Effector CD8-positive, alpha-beta T cell (primary cell): ENCODE measurements around the gene SIRT4.
"Not testable (repeated sequence)": the region's sequence is repeated elsewhere in the genome, so short reads cannot be mapped to it uniquely, and the experiment has no call there.

ENCODE experiments used
- DNase-seq: peaks from one replicate; lab custom pipeline; 2025; lab: John Stamatoyannopoulos, UW
- total RNA-seq, 4 experiments: gene quantifications; one replicate each; lab custom pipeline; 2026; lab: John Stamatoyannopoulos, UW

The SIRT4 gene, protein sequence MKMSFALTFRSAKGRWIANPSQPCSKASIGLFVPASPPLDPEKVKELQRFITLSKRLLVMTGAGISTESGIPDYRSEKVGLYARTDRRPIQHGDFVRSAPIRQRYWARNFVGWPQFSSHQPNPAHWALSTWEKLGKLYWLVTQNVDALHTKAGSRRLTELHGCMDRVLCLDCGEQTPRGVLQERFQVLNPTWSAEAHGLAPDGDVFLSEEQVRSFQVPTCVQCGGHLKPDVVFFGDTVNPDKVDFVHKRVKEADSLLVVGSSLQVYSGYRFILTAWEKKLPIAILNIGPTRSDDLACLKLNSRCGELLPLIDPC
- total RNA-seq, result 1.8 to 3.8 (median 1.9) reads per million in 4 experiments

DNA sequence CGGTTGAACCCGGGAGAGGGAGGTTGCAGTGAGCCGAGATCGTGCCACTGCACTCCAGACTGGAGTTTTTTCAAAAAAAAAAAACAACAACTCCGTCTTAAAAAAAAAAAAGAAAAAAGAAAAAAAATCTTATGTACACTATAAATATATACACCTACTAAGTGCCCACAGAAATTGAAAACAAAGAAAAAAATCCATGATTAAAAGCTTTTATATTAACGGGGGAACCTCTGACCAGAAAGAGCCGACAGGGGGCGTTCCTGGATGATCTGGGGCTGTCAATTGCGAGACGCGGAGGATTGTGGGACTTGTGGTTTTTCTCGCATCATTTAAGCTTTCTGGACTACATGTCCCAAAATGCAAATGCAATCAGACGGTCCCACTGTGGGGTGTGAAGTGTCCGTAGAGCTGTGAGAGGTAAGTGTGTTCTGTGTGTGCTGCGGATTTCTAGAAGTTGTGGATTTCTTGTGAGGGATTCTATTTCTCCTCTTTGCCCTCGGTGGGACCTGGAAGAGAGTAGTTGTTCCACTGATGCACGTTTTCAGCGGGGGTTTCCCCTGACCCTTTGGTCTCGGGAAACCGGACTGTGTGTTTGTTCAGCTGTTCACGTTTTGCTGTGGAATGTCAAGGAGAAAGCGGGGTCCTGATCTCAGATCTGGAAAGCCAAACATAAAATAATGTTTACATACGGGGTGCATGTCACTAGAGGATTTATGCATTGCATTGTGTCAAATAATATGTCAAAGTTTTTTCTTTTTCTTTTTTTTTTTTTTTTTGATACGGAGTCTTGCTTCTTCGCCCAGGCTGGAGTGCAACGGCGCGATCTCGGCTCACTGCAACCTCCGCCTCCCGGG lies at the start of gene SIRT4:
Gene SIRT4 (plus strand): TSS at position 360 of the 854 bp plus-strand sequence. CDS start 1,241 bp downstream, outside the sequence.
- DNase-seq, result peak; percentile 83

DNA sequence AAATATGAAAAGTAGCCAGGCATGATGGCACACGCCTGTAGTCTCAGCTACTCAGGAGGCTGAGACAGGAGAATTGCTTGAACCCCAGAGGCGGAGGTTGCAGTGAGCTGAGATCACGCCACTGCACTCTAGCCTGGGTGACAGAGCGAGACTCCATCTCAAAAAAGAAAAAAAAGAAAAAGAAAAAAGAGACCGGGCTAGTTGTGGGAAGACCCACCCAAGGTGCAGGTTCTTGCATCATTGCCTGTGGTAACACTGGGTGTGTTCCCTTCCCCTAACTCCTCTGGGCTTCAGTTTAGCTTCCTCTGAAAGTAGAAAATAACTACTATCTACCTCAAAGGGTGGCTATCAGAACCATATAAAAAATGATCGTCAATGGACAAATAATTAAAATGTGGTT lies 48.8 kb upstream of the SIRT4 start:
- DNase-seq, result not testable (repeated sequence)

DNA sequence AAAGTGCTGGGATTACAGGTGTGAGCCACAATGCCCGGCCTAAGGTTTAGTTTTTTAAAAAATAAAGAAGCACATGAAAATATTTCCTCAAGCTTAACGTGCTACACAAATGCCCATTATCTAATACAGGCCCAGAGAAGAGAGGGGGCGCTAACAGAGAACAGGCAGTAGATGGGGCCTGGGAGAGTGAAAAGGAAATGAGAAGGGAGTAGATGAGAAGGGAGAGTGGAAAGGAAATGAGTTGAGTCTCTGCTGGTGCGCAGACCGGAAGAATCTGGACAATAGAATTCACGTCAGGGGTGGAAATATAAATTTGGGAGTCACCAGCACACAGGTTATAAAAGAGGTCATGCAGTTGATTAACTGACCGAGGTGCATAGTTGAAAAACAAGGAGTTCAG lies 47.3 kb upstream of the SIRT4 start:
- no peak for DNase-seq

DNA sequence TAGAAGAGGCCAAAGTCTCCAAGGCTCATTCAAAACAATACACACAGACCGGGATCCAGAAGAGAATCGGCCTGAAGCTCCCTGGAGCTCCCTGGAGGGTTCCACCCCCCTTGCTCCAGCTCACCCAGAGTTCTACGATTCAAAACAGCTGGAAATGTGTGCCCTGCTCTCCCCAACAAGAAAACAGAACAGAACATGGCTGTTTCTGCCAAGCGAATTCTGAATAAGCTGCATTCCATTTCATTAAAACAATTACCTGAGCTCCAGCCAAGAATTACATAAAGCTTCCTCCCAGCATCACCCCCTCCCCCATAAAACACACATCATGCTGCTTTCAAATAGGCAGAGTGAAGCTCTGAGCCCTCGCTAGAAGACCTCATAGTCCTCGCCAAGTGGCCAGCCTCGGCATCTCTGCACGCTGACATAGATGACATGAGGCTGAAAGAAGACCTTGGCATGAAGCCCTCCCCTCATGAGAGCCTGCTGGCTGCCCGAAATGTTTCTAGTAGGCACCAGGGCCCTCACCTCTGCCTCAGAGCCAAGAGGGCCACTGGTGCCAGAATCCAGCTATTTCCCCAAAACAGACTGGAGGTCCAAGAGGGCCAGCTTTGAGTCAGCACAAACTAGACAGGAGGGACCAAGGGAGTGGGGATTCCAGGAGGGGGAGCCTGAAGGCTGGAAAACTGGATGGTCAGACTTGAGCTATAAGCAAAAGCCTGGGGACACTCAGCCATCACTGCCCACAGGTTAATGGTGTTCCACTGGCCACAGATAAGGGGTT lies 44.9 kb upstream of the SIRT4 start:
- no peak for DNase-seq

DNA sequence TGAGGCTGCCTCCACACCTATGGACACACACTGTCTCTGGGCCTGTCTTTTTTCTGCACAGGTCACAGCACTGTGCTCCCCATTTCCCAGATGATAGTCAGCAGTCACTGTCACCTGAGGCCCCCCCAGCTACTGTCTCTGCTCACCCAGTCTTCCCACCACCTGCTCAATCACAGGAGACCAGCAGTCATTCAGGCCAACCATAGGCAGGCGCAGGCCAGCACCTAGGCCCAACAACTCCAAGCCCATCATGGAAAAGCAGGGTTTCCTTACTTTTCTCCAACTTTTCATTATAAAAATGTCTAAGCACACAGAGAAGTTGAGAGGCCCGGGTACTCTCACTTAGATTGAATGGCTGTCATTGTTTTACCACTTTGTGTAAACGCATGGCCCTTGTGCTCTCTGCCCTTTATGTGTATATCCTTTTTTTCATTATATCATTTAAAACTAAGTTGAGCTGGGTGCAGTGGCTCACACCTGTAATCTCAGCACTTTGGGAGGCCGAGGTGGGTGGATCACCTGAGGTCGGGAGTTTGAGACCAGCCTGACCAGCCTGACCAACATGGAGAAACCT lies 43.7 kb upstream of the SIRT4 start:
- no peak for DNase-seq

DNA sequence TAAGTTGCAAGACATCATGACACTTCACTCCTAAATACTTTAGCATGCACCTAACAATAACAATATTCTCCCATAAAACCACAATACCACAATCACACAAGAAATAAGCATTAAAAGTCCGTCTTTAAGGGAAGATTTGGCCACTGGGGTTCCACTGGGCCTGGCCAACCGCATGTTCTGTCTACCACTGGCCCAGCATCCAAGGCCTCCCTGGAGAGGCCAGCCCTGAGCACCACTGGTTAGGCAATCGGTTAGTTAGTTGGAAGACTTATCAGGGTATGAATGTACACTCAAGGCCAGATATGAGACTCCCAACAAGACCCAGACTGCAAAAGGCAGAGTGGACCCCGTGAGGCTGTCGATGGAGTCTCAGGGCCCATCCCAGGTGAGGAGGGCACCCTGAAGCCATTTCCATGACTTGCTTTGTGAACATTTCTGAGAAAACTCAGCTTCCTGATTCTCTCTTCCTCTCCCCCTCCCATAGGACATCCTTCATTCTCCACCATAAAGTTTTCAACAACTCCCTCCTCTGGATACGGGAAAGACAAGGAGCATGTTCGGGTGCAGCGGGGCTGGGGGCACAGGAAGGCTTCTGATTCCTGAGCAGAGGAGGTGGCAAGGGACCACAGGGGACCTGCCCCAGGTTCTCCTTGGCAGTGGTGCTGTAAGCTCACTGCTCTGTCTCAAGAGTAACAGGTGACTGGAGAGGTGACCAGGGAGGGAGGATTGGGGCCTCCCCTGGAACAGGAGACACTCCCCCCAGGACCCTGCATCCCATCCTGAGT lies 42.5 kb upstream of the SIRT4 start:
- DNase-seq, result no peak

DNA sequence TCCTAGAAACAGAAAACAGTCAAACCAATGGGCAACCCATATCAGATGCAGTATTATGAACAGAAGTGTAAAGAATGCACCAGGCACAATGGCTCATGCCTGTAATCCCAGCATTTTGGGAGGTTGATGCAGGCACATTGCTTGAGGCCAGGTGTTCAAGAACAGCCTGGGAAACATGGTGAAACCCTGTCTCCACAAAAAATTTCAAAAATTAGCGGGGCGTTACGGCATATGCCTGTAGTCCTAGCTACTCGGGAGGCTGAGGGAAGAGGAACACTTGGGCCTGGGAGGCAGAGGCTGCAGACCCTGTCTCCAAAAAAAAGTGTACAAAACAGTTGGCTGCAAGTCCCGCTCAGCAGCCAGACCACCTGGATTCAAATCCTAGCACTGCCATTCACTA lies 41.5 kb upstream of the SIRT4 start:
- no peak for DNase-seq

DNA sequence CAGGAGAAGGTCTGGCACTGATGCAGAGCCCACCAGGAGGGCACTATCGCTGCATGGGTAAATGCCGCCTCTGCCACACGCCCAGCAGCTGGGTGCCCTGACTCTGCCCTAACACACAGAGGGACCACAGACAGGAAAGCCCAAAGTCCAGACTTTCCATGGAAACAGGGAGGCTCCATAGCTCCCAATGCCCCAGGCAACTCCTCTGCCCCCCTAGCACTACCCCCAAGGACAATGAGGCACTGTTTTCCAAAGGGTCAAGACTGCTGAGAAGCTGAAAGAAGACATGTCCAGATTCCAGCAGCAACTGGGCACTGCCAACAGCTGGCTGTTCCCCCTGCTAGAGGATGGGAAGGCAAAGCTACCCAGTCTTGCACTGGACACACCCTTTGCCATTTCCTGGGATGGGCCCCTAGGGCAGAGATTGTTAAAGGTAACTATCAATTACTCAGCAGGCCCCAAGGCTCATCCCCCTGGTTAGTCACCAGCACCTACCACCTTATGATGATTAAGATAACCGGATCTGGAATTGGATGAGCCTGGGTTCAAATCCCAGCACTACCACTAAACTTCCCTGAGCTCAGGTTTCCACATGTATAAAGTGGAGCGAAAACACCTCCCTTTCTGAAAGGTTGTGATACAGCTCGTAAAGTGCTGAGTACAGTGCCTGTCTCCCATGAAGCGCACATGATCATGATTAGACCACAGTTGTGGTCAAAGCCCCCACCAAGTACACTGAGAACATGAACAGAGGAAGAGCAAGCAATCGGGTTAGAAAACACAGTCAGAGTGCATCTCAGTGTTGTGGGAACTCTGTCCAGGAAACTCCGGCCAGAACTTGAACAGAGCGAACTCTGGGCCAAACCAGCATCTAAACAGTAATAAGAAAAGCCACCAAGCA lies 39.9 kb upstream of the SIRT4 start:
- peak; percentile 10 for DNase-seq

DNA sequence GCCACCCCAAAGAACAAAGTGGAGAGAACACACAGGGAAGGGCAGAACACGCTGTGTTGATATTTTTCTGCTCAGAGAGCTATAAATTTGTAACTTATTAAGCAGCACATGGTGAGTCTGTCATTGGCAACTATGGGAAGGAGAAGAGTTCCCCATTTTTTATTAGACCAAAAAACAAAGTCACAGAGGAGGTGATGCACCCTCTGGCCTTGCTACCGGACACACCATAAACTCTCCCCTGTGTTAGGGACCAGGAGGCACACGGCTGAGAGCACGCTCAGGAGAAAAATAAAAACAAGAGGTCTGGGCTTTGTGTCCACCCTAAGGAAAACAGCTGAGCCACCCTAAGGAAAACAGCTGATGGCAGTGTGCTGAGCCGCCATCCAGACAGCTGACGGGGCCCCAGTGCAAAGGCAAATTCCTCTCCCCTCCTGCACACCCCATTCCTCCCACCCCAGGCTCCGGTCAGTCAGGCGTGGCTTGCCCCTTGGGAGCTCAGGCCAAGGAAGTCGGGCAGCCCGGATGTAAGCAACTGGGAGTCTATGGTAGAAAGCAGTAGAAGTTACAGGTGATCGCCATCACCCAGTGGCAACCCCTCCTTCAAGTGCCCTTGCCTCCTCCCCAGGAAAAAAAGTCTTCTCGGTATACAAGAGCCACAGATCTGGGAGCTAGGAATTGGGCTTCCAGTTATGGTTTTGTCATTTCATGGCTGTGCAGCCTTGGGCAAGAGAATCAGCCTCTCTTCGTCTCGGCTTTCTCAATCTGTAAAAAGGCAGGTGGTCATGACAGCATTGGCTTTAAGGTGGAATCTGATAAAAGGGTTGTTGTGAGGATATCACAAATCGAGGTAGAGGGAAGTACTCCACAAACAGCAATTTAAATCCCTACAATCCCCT lies 39.0 kb upstream of the SIRT4 start:
- no peak for DNase-seq

DNA sequence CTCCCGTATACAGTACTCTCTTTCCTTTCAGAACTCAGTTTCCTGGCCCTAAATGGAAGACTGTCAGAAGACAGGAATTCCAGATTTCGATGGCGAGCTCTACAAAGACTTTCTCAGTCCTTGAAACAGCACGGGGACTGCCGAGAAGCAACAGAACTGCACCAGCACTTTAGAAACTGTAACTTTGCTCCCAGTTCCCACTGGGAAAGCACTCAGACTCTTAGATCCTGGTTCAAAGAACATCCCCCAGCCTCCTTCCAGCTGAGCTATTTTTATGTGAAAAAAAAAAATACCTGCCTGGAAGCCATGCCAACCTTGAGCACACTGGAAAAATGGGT lies 38.4 kb upstream of the SIRT4 start:
- DNase-seq, result no peak

DNA sequence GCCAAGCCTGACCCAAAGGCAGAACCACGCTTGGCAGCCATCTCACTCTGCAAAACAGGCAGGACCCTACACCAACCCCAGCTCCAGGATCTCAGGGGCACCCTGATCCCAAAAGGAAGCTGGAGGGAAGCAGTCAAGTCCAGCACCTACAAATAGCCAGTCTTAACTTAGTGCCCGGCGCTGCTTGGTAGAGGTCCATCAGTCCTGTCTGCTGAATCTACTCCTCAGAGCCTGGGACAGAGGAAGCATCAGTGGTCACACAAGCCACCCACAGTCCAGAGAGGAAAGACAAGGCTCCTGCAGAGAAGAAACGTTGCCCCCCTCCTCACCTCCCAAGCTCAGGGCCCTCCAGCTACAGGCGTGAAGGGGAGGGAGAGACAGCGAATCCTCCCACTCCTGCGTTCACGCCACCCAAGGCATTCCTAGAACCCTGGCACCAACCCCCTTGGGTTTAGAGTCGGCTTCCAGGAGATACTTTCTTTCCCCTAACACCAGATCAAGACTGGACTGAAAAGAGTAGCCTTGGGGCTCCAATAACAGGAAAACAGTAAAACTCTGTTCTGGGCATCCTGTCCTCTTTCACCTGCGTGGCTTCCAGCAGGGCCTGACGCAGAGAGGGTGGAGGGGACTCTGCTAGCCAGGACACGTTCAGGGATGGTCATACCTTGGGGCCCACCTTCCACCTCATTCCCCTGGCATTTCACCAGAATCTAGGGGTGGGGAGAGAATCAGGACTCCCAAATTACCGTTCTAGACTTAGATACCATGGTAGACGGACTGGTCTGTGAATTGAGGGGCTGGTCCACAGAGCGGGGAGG lies 37.8 kb upstream of the SIRT4 start:
- no peak for DNase-seq

DNA sequence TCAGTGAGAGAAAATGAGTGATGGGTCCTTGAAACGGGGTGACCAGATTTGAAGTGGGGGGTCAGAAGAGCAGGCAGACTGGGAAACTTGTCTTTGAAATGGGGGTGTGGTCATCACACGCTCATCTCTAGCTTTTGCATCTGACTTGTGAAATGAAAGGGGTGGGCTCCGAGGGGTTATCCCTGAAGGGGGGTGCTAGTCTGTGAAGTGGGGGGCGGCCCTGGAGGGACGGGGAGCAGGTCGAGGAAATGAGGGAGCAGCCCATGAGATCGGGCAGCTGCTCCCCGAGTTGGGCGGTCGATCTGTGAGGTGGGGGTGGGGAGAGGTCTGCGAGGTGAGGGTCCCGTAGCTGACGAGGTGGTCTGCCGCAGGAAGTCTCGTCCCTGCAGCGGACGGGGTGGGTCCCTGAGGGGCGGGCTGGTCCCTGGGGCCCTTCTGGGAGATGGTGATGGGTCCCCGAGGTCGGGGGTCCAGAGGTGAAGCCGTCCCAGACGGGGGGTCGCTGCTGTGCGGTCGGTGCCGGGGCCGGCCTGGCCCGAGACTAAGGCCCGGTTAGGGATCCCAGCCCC lies 37.1 kb upstream of the SIRT4 start:
- no peak for DNase-seq

DNA sequence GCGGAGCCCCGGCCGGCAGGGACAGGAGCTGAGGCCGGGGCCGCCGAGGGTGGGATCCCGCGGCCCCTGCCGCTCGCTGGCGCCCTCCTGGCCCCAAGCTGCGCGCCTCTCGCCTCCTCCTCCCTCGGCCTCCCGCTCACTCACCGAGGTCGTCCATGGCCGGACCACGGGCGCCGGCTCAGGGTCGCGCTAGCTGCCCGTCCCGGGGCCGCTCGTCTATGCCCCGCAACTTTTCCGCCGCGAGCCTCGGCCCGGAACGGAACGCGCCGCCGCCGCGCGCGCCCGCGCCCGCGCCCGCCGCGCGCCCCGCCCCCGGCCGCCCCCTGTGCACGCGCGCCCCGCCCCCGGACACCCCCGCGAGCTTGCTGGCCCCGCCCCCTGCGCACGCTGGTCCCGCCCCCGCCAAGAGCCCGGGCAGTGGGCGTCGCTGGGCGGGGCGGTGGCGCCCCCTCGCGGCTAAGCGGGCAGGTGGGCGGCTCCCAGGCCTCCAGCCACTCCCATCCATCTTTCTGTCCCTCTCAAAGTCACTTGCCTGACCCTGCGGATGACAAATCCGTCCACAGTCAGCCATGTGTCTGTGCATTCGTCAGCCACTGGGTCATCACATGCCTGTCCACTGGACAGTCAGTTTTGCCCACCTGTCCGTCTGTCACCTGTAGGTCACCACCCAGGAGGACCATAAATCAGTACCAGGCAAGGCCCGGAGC lies 36.5 kb upstream of the SIRT4 start, which contains the start of gene PXN:
Gene PXN (minus strand): TSS at position 258 of the 707 bp plus-strand sequence. CDS start 101 bp downstream, at position 157.
- peak; percentile 89 for DNase-seq

DNA sequence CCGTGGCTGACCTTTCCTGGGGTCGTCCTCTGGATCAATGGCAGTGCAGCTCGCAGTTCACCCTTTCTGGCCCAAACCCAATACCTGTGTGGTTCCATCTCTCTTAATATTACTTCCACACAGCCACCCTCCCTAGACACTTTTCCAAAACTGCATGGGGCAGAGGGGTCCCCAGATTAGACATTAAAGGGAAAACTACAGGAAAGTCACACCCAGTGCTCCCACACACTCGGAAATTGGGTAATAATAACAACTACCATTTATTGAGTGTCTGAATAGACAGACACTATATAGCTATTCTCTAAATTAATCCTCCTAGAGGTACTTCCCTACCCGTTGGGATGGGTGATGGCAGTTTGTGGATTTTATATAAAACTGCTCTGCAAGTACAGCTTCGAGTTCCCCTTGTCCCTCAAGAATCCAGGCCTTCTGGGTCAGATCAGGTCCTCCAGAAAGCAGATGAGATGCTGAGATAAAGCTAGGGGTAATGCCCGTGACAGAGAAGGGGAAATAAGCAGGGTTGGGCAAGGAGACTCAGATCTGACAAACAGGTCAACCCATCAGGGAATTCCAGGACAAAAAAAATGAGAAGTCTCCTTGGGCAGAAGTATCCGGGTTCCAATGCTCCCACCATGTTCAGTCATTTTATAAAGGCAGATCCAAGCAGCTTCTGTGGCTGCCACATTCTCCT lies 35.8 kb upstream of the SIRT4 start:
- DNase-seq, result no peak

DNA sequence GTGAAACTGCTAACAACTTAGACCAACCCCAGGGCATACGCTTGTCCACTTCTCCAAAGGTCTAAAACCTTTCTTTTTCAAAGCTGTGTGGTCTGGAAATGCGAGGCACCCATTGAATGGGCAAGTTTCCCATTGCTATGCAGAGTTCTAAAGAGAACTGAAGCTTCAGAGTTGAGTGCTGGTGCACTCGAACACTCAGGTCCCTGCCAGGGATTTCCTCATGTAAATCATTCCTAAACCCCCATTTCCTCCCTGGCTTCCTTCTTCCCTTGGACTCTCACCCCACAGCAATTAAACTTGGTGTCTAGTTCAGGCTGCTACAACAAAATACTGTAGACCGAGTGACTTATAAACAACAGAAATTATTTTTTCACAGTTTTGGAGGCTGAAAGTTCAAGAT lies 34.4 kb upstream of the SIRT4 start:
- no peak for DNase-seq

DNA sequence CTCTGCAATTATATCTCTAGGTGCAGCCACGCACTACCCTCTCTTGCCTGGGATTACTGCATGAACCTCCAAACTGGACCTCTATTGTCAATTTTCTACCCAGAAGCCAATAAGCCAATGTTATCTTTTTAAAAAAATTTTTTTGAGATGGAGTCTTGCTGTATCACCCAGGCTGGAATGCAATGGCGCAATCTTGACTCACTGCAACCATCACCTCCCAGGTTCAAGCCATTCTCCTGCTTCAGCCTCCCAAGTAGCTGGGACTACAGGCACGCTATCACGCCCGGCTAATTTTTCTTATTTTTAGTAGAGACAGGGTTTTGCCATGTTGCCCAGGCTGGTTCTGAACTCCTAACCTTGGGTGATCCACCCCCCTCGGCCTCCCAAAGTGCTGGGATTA lies 25.4 kb upstream of the SIRT4 start:
- DNase-seq, result no peak
